HG03045 (cell line): ENCODE data around the gene CIP2A.
"Not testable (repeated sequence)": the region's sequence is repeated elsewhere in the genome, so short reads cannot be mapped to it uniquely, and the experiment has no call there.

Source experiments
- ATAC-seq: cut with Tn5 transposase; IDR thresholded peaks from one replicate; pipeline ENCODE4 v1.9.1; 2021; ENCODE audit warnings: mild to moderate bottlenecking, moderate library complexity; ENCODE audit not compliant: unreplicated experiment

The CIP2A gene

DNA sequence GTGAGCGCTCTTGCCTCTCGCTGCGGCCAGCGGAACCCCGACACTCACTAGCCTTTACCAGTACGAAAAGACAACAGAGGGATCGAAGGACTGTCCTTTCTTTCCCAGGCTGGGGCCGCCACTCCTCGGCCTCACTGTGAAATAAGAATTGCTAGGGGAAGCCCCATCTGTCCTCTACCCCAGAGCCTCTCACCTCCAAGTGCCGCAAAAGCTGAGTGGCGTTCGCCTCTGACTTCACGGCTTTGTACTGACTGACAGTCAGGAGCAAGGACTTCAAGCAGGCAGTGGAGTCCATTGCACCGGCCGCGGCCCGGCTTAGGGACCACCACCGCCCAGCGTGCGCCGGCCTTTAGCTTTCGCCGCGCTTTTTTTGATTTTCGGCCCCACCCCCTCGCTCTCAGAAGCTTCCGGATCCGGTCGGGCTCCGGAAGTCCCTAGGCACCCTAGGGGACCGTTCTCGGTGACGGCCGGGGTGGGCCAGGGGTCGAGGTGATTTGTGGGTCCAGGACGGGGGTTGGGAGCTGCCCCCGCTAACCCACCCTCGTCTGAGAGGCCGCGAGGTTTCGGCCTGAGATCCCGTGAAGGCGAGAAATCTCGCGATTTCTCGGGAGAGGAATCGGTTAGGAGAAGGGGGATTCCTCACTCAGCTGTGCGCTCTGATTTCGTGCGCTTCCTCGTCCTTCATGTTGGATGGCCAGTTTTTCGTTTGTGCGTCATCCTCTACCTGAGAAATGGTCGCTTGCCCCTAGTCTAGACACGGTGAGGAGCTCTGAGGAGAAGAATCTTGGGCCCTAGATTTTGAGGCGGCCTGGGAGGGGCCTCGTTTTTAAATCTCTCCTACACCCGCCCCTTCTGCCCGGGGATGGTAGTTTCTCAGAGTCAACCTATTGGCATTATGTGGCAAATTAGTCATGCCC, at the start of gene CIP2A, which contains the start of gene DZIP3:
Gene CIP2A, minus strand, starts transcription at position 358 of the 917 bp plus-strand sequence. Its CDS starts 63 bp downstream, at position 295.
Gene DZIP3, plus strand, starts transcription at position 642 of the 917 bp plus-strand sequence. CDS start 15,685 bp downstream, outside the sequence.
- ATAC-seq, result peak; percentile 94

DNA sequence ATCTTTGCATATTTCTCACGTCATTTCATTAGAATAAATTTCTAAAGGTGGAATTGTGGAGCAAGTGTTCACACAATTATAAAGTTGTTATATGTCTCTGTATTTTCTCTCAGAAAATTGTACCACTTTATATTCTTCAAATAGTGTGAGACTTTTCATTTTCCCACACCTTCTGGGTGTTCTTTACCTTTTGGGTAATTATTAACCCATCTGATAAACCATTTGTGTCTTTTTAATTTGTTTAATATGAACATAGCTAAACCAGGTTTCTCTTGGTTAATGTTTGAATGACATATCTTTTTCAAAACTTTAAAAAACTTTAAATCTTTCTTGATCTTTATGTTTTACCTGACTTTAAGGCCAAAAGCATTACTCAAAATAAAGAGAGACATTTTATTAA, 40.7 kb upstream of the CIP2A start:
- no peak for ATAC-seq

DNA sequence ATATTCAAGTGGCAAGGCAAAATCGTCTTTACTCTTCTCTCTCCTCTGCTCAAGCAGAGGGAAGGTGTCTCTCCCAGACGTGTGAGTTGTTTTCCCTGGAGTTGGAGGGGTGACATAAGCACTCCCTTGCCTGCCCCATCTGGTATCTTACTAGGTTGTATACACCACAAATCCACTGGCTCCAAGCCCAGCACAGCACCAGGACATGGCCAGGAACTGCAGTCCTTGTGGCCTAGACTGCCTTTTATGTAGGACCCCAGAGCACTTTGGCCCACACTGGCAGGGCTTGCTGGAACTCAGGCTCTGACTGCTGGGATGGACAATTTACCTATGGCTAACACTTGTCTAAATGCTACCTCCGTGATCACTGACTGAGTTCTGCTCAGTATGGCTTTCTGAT, 34.3 kb upstream of the CIP2A start:
- no peak for ATAC-seq

DNA sequence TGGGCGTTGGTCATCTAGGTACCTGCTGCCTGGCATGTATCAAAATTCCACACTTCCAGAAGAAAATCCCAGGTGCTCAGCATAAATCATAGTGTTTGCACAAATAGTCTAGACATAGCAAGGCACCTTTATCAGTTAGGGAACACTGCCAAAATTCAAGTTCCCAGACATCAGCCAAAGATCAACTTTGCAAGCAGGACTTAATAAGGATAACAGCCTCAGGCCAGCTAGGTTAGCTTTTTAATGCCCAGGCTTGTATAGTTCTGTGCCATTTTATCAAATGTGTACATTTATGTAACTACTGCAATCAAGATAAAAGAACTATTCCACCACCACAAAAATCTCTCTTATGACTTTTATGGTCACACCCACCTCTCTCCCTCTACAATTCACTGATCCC, 31.0 kb upstream of the CIP2A start:
- no peak for ATAC-seq

DNA sequence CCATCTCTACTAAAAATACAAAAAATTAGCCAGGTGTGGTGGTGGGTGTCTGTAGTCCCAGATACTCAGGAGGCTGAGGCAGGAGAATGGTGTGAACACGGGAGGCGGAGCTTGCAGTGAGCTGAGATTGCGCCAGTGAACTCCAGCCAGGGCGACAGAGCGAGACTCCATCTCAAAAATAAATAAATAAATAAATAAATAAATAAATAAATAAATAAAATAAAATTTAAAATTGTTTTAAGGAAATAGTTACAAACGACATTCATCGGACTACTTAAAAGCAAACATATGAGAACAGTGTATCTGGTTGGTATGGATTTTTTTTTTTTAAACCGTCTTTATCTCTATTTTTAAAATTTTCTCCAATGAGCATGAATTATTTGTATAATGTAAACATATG, 26.9 kb upstream of the CIP2A start:
- ATAC-seq, result not testable (repeated sequence)

DNA sequence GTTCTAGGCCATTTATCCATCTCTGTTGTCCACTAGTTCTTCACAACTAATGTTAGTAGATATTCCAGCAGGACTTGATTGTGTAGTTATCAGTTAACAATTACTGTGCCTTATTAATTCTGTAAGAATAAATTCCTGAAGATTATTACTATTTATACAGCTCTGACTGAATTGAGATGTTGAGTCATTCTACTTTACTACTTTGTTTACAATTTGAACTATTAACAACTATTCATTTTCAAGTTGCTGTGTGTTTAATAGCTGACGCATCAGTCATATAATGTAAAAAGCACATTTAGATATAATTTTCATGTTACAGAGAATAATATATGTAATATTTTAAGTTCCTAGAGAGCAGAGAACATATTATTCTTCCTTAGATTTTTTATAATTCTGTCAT, 21.4 kb upstream of the CIP2A start:
- no peak for ATAC-seq

DNA sequence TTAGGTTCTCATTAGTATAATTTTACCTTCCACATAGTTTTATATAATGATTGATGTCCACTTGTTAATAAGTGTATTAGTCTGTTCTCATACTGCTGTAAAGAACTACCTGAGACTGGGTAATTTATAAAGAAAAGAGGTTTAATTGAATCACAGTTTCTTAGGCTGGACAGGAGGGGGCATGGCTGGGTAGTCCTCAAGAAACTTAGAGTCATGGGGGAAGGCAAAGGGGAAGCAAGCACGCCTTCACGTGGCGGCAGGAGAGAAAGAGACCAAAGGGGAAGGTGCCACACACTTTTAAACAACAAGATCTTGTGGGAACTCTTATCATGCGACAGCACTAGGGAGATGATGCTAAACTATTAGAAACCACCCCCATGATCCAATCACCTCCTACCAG, 19.5 kb upstream of the CIP2A start:
- no peak for ATAC-seq

DNA sequence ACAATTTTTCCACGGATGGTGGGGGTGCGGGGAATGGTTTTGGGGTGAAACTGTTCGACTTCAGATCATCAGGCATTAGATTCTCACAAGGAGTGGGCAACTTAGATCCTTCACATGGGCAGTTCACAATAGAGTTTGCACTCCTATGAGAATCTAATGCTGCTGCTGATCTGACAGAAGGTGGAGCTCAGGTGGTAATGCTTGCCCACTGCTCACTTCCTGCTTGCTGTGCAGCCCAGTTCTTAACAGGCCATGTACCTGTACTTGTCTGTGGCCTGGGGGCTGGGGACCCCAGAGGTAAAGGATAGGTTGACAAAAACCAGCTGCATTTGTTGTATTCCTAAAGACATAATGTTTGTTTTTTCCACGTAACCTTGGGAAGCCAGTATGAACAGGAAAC, 16.3 kb upstream of the CIP2A start:
- no peak for ATAC-seq

DNA sequence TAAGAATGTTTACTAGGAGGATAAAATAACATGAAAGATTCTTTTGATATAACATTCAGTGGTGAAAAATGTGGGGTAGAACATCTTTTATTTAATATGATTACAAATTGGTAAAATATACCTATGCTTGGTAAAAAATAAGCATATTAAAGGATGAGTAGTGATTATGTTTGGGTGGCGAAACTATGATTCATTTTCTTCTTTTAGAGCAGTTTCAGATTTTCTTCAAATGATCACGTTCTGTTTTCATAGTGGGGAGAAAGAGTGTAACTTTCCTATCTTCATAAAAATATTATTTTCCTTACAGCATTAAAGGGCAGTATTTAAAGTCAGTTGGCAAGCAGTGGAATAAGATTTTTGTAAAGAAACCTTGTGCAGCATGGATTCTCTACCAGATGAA, 15.8 kb upstream of the CIP2A start:
- ATAC-seq, result no peak

DNA sequence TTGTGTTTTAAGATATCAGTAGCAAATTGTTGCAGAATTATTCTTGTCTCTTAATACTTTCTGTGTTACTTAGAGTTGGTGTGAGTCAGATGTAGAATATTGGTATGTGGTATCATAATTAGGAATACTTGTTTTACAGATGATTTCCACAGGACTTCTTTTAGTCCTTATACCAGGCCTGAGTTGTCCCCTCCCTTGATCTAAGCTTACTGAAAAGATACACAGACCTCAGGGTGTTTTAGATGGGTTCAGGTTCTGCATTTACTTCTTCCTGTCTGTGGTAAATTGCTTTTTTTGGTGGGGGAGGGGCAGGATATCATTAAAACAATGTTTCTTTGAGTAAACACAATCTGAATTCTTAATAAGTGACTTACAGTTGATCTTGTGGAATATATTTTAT, 14.5 kb upstream of the CIP2A start:
- ATAC-seq, result no peak

DNA sequence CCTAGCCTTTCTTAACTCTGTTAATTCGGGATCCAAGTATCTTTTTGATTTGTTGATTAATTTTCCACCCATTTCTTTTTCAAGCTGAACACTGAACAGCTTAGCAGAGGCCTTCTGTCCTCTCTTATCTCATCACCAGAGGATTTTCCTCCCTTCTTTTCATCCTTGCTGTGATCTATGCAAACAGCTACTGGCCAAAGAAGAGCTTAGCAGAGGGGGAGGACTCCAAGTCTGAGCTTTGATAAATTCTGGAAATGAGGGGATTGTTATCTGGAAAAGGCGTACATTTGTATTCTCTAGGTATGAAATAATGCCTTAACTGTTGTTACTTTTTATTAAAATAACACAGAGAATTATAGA, 13.7 kb upstream of the CIP2A start:
- no peak for ATAC-seq

DNA sequence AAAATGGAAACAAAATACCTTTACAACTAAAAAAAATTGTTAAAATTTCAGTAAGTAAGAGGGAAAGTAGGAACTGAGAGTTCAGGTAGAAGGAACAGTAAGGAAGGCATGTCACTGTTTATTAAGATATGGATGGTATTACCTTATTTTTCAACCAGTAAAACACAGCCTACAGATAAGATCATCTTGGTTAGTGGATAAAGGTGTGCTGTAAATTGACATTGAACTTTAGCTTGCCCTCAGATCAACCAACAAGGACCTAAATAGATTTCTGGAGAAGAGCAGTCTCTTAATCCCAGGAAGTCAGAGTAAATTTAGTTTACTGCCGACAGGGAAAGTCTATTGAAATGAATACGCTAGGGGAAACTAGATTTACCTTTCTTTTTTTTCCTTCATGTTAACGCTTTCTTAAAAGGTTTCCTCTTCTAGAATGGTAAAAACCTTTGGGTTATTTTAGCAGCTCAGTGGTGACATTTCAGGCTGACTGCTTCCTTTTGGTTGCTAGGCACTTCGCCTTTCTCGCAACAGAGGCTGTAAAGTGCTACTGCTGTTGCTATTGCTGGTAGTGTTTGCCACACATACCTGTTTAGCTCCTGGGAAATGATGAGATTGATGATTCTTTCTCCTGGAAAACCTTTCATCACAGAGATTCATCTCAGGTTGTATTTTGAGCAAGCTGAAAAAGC, 13.2 kb upstream of the CIP2A start:
- no peak for ATAC-seq

DNA sequence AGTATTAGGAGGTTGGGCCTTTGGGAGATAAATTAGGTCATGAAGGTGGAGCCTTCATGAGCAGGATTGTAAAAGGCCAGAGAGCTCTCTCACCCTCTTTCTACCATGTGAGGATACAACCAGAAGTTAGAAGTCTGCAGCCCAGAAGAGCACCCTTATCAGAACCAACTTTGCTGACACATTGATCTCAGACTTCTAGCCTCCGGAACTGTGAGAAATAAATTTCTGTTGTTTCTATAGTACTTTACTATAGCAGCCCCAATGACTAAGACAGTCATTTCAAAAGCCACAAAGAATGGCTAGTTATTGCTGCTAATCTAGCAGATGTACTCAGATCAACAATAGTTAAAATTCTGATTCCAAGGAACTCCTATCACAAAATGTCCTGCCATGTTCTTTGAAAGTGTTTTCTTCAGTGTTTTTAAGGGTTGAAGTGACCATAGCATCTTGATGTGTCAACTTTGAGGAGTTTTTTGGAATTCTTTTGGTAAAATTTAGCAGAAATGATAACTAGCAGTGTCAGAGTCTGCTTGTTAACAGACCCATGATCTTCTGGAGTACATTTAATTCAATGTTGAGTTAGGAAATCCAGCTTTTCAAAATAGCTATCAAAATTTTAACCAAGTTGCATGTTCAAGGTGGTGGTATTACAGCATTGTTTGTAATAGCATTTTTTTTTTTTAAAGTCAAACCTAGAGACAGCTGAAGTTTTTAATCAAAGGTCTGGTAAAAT, 10.6 kb upstream of the CIP2A start:
- ATAC-seq, result no peak

DNA sequence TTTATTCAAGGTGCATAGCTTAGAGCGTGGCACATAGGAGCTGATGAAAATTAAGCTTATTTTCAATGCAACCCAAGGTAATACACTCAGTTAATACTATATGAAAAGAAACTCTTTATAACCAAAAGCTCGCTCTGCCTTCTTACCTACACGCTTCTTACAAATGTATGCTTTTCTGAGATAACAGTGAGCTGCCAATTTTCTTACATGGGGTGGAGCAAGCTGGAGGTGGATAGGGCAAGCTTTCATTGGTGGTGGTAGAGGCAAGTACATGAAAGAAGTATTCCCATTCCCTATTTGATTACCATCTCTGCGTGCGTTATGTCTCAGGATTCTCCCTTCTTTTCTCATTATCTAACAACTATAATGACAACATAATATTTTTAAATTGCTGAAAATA, 9.1 kb upstream of the CIP2A start:
- no peak for ATAC-seq

DNA sequence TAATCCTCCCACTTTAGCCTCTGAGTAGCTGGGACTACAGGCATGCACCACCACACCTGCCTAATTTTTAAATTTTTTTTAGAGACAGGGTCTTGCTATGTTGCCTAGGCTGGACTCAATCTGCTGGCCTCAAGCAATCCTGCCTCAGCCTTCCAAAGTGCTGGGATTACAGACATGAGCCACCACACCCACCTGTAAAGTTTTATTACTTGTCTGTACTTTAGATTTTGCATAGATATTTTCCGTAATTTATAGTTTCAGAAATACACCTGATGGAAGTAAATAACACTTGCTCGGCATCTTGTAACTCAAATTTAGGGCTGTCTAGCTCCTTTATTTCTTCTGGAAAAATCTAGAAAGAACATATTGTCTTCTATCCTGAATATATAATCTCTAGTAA, 6.1 kb upstream of the CIP2A start:
- ATAC-seq, result no peak

DNA sequence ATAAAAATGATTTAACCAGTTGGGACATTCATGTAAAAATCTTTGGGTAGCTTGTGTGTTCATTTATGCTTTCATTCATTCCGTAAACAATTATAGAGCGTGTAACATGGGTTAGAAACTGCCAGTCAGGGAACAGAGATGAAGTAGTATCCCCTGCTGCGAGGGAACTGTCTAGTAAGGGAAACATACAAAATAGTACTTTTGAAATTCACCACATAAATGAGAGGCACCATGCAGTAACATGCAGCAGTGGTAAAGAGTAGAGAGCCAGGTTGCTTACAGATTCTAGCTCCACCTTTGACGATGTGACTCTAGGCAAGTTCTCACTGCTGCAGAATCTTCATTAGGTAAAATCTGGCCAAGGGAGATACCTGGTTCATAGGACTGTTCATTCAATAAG, 1.2 kb upstream of the CIP2A start:
- ATAC-seq, result no peak

DNA sequence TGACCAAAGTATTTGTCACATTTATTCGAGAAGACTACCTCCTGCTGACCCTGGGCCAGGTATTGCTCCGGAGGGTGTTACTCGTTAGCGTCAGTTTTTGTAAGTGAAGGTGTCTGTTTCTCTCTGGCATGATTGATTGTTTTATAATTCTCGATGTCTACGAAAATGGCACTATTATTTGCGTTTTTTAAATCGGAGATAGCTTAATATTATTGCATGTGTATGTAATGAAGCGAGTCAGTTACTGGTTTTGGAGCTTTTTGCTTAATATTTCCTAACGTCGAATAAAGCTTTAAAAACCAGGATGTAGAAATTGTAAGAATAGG, 723 bp upstream of the CIP2A start:
- ATAC-seq, result no peak

DNA sequence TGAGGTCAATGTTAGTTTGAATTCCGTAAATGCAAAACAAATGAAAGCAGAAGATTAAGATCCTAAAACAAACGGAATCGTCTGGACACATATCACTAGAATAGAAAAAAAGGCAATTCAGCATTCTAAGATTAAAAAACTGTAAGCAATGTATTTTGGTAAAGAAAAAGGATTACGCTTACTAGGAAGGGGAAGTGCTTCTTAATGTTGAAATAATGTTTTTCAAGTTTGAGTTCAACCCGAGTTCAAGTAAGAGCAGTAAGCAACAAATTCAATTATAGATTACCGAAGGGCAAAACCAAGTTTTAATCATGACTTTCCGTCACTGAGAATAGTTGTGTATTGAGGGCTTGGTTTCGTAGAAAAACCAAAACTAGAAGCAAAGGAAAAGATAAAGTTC, 637 bp downstream of the CIP2A start:
- ATAC-seq, result no peak

DNA sequence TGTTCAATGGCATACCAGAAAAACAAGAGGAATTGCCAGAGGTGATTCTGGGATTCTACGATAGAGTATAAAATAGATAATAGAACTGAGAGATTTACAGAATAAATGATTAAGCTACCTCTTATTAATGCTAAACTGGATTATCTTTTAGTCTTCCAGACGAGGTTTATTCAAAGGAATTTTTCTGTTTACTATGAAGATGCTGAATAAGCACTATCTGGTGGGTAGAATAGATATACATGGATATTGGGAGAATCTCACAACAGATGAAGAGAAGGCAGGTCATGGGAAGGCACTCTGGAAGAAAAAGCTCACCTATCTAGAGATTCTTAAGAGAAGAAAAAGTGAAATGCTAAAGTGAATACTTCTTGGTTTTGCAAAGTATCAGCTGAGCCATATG, 11.2 kb downstream of the CIP2A start:
- ATAC-seq, result no peak

DNA sequence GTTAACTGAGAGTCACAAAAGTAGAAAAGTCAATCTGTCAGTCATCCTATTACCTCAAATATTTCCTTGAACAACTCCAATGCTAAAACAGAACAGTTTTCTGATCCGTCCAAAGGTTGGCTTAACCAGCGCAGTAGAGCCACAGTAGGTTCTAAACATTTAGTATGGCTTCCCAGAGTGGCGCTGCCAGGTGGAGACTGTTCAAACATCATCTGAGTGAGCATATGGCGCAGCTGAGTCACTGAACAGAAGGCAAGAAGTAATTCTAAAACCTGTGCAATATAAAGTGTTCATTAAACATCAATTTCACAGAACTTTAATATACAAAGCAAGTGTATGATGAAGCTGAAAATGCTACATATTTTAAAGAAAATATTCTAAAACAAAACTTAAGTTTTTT, 19.9 kb downstream of the CIP2A start:
- ATAC-seq, result no peak

DNA sequence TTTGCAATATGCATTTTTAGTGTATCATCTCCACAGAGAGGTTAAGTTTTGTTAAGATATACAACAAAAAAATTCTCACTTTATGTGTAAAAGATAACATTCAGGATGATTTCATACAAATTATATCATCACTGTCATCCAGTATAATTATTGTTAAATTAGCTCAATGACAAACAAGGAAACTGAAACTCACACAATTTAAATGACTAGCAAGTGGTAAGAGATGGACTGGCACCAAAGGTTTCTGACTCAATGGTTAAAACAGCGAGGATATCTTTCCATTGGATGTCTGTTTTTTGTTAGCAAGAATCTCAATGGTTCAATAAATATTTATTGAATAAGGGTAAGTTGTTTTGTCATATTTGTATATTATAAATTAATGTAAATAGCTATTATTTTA, 22.6 kb downstream of the CIP2A start:
- ATAC-seq, result no peak

DNA sequence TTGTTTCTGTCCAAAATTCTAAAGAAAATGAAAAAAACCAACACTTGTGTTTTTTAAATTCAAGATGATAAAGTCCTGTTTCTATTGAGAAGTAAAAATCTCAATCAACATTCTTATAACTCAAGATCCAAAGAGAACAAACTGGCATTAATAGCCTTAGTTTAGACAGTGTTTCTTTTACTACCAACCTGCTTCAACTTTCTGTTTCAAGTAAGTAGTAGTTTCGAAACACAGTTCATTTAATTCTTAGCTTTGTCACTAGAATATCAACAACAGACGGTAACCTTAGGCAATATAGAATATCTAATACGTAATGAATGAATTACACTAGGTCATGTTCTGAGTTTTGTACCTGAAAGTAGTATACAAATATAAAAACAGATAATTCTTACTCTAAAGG, 23.7 kb downstream of the CIP2A start:
- no peak for ATAC-seq
